Activated CD8-positive, alpha-beta memory T cell treated with anti-CD3 and anti-CD28 coated beads for 4 hours (primary cell): ENCODE measurements around the gene RFC1.
"Not testable (repeated sequence)": the region's sequence is repeated elsewhere in the genome, so short reads cannot be mapped to it uniquely, and the experiment has no call there.

Experiments
- DNase-seq, 2 donors: peaks; one replicate each; pipeline ENCODE4 v3.0.0-alpha.2; 2020; ENCODE audit warnings: low read depth in 2 of 2

The RFC1 gene

DNA sequence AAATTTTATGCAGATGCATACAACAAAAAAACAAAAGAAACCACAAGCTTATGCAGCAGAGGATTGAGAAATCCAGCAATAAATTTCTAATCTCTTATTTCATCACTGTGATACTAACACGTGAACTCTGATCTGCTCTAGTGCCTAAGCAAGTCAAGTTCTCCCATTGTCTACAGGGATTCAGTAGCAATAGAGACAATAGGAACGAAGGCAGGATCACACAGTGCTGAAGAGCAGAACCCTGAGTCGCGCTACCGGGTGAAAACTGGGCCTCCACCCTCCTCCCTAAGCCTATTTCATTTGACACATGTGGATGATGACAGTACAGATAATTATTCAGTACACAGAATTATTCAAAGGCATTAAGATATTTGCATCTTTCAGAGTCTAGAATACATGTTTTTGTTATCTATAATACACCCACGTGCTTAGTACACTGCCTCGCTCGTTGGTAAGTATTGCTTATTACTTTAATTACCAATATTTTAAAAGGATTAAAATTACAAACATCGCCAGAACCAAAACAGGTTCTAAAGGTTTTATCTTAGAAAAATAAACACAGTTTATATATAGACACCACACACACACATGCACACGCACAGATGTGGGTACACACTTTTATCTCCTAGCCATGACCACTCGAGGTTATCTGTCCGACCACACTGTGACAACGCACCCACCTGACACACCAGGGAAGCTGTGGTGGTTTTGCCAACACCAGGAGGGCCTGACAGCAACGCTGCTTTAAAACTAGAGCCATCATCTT lies 60.1 kb downstream of the RFC1 start:
- no peak for DNase-seq

DNA sequence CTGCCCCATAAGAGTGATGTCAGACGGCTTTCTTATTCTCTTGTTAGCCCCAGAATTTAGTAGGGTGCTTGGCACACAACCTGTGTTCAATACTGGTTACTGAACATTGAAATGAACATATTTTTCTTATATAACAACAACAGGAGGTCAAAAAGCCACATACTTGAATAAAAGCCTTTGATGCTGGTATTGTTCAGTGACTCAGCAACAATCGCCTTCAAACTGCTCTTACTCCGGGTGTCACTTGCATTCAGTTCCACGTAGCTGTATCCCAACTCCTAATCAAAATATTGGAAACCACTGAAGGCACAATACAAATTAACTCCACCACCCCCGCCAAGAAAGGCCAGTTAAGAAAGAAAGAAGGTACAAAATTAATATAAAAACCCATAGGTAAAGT lies 61.5 kb downstream of the RFC1 start:
- DNase-seq = no peak

DNA sequence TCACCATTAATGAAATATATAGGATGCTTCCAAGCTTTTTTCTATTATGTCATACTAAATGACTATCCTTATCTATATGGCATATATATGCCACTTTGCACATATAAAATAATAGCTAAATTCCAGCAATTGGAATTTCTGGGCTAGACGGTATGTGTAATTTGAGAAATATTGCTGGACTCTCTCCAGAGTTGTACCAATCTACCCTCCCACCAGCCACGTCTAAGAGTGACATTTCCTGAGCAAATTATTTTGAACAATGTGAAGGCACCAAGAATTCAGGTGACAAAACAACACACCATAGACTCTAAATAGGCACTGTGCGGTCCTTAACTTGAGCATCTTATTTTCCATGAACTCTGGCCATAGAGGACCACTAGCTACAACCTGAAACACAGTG lies 62.3 kb downstream of the RFC1 start:
- no peak for DNase-seq

DNA sequence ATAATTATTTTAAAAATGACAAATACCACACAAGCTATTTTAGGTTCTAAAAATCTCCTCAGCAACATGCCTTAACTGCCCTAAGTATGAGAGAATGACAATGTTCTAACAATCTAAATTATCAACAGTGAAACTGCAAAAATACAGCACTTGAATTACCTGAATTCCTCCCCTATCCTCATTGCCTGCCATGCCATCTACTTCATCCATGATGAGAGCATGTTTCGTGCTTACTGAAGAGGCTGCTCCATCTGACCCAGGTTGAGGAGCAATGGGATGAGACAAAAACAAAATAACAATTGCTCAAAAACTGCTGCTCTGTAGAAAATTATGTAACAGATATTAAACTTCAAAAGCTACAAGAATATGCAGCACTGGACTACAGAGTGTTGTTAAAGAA lies 63.3 kb downstream of the RFC1 start:
- no peak for DNase-seq

DNA sequence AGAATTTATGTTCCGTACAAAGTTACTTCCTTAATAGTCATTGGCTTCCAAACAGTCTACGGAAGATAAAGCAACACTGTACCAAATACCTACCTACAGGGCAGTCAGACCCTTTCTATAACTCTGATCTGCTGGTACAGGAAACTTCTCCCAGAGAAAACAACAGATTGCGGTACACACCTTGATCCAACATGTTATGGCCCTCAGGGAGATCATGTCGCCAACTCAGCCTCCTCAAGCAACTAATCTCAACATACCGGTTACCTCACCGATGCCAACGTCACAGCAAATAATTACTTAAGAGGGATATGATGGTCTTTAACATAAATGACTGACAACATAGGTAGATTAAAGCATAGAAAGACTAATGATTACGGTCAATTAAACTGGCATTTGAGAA lies 70.4 kb downstream of the RFC1 start:
- DNase-seq = no peak

DNA sequence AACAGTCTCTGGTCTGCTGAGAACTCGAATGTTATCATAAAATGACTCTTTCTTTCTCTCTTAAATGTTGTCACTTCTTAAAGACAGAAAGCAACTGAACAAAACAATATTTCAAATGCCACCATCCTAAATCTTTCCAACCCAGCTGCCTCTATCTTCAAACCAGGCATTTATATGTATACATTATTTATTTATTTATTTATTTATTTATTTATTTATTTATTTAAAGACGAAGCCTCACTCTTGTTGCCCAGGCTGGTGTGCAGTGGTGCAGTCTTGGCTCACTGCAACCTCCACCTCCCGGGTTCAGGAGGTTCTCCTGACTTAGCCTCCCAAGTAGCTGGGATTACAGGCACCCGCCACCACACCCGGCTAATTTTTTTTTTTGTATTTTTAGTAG lies 73.7 kb downstream of the RFC1 start:
- DNase-seq = not testable (repeated sequence)

DNA sequence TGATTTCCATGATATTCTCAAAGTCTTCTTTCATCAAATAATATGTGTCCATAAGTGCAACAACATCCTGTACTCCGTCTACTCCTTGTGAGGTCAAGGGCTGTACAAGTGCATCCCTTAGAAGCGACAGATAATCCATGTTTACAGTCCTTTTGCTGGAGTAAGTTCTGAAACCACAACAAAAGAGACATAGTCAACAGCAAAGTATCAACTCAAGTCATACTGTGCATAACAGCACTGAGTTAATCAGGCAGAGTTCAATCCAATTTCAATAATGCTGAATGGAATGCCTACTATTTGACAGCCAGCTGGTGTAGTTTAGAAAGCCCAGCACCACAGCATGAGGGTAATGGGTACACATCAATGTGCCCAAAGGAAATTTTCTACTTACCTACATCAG lies 74.5 kb downstream of the RFC1 start:
- DNase-seq = no peak

DNA sequence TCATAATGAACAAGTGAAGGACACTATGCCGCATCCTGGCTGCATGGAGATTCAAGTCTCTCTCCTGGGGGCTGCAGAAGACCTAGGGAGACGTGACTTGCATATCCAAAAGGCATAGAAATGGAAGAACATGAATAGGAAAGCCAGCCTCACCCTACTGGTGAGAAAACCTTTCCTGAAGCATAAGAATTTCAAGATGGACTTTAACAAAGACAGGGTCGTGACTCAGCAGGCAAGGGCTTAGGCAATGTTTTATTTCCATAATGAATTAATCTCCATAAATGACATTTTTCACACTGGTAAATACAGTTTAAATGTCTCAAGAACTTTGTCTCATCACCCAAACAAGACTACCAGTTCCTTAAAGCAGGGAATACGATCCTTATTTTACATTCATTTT lies 78.9 kb downstream of the RFC1 start:
- DNase-seq = no peak

DNA sequence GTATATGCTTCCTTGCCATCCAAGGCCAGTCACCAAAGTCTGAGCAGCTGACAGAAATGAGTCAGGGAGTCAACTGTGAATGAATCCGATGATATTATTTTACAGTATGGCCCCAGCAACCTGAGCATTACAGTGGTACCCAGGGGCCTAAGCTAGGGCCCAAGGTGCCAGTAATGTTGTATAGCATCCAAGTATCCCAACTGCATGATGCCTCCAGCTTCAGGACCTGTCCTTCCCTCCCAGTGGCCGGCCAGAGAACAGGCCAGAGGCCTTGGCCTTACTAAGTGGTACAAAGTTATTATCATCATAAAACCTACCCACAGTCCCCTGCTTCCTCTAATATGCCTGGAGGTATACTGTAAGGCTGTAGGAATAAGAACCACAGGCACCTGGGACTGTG lies 79.9 kb downstream of the RFC1 start:
- DNase-seq = no peak

DNA sequence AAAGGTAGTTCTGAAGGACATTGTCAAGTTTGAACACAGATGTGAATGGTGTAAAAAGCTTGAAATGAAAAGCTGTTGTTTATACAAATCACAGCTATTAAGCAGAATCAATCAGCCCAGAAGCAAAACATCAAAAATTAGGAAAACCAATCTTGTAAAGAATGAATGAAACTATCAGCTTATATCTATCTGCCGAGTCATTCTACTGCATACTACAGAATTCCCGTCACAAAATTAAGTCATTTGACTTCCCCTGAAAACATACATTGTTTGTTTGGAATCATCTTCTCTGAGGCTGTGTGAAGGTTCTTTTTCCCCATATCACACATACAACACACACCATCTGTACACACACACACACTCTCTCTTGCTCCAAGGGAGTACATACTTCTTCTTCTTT lies 80.3 kb downstream of the RFC1 start:
- DNase-seq = no peak

DNA sequence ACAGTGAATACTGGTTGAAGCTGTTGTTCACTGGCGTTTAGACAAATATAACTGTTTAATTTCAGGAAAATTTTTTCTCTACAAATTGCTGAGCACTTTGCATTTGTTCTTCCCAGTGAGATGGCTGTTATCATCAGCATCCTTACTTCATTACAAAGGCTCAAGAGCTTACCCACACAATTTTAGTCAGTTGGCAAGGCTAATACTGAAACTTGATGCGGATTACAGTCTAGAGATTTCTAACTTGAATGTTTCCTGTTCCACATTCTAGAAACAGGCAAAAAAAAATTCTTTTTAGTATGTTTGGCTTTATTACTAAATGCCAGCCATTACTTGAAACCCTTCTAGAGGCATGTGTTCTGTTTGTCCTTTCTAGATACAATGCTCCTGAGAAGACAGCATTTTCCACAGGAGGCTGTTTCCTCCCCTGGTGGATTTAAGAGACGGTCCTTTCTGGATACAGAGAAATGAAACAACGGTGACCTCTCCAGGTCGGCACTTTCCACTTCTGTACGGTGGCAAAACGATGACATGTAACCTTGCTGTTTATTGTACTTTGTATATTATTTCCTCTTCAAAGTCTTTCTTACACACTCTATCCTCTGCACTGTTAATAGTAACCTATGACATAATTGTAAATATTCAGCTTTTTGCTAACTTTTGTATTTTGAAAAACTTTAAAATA lies 80.9 kb downstream of the RFC1 start:
- DNase-seq = no peak

DNA sequence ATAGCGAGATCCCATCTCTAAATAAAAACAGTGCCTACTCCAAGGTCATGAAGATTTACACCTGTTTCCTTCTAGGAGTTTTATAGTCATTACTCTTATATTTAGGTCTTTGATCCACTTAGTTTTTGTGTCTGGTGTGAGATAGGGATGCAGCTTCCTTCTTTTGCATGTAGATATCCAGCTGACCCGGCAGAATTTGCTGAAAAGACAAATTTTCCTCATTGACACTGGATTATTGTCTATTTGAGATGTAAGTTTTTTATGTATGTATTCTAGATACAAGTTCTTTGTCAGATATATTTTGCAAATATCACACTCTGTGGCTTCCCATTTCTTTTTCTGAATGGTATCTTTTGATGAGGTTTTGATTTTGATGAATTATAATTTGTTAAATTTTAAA lies 85.4 kb downstream of the RFC1 start:
- DNase-seq = no peak

DNA sequence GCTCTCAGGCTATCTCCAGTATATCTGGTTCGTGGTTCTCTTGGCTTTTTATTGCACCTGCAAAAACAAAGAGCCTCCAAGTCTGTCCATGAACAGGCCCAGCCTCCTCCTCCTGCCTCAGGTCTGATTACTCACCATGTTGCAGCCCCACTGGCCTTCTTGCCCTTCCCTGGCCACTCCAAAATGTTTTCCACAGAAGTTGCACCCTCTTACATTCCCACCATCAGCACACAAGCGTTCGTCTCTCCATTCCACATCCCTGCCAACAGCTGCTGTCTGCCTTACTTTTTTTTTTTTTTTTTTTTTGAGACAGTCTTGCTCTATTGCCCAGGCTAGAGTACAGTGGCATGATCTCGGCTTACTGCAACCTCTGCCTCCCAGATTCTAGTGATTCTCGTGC lies 86.7 kb downstream of the RFC1 start:
- DNase-seq = no peak

DNA sequence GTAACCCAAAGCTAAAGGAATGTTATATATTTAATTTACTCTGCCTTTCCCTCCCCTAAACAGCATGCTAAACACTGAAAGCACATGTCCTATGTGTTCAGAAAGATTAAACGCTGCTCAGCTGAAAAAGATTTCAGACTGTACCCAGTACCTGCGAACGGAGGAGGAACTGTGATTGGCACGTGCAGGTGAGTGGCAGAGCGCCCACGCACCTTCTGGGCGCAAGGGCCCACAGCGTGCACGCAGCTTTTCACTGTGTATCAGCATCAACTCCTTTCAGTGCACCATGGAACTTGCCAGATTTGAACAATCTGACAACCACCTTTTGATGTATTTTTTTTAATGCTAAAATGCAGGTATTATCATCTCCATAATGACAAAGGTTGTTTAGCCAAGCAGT lies 87.7 kb downstream of the RFC1 start:
- no peak for DNase-seq

DNA sequence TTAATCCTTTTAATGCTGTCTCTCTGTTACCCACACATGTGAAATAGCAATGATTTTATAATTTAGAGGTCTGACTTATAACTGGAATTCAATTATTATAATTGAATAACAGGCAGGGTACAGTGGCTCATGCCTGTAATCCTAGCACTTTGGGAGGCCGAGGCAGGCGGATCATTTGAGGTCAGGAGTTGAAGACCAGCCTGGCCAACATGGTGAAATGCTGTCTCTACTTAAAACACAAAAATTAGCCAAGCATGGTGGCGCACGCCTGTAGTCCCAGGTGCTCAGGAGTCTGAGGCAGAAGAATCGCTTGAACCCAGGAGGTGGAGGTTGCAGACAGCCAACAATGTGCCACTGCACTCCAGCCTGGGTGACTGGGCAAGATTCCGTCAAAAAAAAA lies 88.5 kb downstream of the RFC1 start:
- not testable (repeated sequence) for DNase-seq

DNA sequence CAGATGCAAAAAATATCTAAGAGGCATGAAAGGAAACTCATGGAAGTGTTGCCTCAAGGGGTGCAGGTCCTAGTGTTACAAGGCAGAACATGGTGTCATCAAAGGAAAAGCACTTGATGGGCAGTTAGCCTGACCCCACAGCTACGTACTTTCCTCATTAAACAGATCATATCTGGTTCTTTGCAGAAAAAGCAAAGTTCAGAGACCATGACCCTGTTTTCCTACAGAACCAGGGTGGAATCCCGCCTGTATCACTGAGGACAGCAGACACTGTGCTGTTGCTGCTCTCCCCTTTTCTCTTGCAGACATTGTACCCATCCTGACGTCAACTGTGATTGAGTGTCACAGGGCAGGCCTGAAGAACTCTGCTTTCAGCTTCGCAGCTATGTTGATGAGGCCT lies 91.7 kb downstream of the RFC1 start:
- no peak for DNase-seq

DNA sequence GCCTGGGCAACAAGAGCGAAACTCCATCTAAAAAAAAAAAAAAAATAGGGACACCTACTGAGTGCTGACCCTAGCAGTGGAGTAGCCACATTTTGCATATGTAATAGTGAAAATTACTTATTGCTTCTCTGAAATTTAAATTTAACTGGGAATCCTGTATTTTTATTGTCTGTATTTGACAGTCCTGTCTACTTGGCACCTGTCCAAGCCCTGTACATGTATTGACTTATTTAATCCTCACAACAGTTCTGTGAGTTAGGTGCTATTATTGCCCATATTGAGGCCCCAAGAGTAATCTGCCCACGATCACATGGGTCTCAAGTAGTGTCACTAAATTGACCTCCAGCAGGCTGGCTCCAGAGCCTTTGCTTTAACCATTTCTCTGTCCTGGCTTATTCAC lies 102.3 kb downstream of the RFC1 start:
- no peak for DNase-seq

DNA sequence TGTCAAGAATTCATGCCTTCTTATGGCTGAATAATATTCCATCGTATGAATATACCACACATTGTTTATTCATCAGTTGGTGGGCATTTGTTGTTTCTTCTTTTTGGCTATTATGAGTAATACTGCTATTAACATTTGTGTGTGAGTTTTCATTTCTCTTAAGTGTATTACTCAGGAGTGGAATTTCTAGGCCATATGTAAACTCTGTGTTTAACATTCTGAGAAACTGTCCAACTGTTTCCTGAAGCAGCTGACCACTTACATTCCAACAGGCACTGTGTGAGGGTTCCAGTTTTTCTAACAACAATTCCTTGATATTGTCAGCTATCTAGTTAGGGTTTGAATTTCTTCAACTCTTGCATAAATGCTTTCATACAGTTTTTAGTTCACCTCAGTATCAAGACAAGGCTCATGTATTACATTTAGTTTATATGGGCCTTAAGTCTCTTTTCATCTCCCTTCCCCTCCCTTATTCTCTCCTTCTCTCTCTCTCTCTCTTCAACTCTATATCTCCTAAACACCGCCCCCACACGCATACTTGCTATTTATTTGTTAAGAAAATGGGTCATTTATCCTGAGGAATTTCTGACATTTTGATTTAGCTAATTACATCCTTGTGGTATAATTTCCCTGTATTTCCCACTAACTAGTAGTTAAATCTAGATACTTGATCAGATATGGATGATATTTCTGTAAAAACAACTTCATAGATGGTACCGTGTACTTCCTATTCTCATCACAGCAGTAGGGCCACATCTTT lies 106.4 kb downstream of the RFC1 start:
- DNase-seq = no peak

DNA sequence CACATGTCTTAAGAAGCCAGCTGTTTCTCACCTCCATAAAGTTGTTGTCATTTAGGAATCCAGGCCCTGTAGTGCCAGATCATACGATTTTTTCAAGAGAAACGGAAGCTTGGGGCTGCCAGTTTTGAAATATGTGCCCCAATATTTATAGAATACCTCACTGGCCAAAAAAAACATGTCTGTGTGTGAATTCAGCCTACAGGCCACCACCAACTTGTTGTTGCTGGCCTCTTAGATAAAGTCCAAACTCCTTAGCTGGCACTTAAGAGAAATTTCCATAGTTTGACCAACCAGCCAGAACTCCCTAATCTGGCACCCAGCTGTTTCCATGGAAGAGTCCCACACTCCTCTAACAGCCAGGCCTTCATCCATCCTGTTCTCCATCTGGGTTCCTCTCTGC lies 109.7 kb downstream of the RFC1 start:
- no peak for DNase-seq

DNA sequence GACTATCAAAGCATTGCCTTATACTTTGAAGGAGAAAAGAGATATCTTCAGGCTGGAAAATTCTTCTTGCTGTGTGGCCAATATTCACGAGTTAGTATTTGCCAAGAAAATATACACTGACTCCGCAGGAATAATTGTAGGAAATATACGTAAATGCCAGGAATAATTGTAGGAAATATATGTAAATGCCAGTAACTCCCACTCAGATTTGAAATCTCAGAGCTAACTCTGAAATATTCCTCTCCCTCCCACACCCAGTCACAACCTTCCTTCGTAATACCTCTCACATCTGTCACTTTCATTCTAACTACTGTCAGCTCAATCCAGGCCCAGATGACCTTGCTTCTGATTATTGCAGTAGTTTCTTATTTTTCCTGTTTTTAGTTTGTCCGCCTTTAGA lies 110.3 kb downstream of the RFC1 start:
- no peak for DNase-seq

DNA sequence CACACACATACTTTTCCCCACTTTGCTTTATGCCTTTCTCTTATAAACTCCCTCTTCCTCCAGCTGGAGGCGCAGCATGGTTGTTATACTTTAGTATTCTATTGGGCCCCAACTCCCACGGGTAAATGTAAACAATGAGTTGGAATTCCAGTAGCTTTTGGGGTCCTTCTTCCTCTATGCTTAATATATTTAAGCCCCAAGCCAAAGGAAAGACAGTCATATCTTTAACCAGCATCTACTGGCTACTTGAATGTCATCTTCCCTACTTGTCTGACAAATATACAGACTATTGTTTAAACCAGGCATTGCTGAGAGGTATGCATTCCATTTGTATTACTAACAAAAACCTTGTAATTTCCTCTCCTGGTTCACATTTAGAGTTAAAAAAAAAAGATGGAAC lies 110.9 kb downstream of the RFC1 start:
- no peak for DNase-seq

DNA sequence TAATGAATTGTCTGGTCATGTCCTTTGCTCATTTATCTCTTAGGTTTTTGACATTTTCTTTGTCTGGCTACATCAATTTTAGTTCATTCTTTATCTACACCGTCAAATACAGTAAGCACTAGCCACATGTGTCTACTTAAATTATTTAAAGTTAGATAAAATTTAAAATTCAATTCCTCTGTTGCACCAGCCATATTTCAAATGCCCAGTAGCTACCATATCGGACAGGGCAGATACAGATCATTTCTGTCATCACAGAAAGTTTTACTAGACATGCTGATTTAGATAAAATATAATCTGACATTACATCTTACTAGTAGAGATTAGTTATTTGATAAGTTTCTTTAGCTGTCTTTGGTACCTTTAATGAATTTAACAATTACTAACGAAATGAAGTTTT lies 122.7 kb downstream of the RFC1 start:
- DNase-seq = no peak
